BJ (cell line): ENCODE measurements around the gene ABLIM2. TPM values are rescaled to one million over a fixed set of nuclear protein-coding genes. Genes with fewer than 3 reads are reported as not detected.

ENCODE experiments used
- CTCF ChIA-PET: fragments of 350-600 bp; formaldehyde crosslinking; extraction: SDS; loops from one replicate; lab custom pipeline; 2021; ENCODE audit warnings: antibody characterized with exemption, inconsistent platforms; lab: Yijun Ruan, JAX
- POLR2A ChIA-PET: fragments of 300-600 bp; sonication (Branson Sonifier 250); formaldehyde crosslinking; extraction: SDS; loops from one replicate; lab custom pipeline; 2021; ENCODE audit warnings: antibody characterized with exemption; lab: Charles Lee
- DNase-seq: peaks from one replicate; pipeline ENCODE4 v3.0.0-alpha.2; 2011; ENCODE audit warnings: low read depth
- H3K27me3 ChIP-seq: 2 replicates; pipeline ENCODE4 v1.6.0; 2011; ENCODE audit warnings: low read length; ENCODE audit not compliant: control insufficient read depth, insufficient read depth
- H3K36me3 ChIP-seq: 2 replicates; pipeline ENCODE4 v1.5.1; 2011; ENCODE audit warnings: low read length; ENCODE audit not compliant: control insufficient read depth, insufficient read depth
- H3K4me3 ChIP-seq: 2 replicates; pipeline ENCODE4 v1.5.1; 2011; ENCODE audit warnings: low read depth, mild to moderate bottlenecking, control low read depth, low read length
- polyA plus RNA-seq: library from polyadenylated mRNA; depleted of rRNA; stranded (reverse); fragments of >200 nt; gene quantifications from 2 replicates; pipeline ENCODE4 v1.2.3, GENCODE V29; 2011
- TF ChIP-seq, protein P1 (sequence below): IDR thresholded peaks from 2 replicates; pipeline ENCODE4 v1.5.1; 2011; ENCODE audit warnings: low read depth, mild to moderate bottlenecking, control low read depth, inconsistent platforms, low read length, moderate library complexity; ENCODE audit not compliant: insufficient read depth

ABLIM2 gene
- polyA plus RNA-seq, 1 experiment: 0.07 TPM

DNA sequence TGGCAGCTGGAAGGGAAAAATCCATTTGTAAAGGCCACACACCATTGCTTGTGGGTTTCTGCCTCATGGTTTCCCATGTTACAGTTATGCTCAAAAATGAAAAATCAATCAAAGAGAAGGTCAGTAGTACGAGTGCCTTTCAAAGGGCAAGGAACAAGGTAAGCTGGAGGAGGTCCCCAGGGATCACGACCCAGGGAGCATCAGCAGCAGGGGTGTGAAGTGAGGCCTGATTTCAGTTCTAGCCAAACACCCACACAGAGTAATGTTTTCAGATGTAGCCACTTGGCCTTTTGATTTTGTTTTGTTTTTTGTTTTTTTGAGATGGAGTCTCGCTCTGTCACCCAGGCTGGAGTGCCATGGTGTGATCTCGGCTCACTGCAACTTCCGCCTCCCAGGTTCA, 149.5 kb downstream of the ABLIM2 start:
- TF ChIP-seq, protein P1, sequence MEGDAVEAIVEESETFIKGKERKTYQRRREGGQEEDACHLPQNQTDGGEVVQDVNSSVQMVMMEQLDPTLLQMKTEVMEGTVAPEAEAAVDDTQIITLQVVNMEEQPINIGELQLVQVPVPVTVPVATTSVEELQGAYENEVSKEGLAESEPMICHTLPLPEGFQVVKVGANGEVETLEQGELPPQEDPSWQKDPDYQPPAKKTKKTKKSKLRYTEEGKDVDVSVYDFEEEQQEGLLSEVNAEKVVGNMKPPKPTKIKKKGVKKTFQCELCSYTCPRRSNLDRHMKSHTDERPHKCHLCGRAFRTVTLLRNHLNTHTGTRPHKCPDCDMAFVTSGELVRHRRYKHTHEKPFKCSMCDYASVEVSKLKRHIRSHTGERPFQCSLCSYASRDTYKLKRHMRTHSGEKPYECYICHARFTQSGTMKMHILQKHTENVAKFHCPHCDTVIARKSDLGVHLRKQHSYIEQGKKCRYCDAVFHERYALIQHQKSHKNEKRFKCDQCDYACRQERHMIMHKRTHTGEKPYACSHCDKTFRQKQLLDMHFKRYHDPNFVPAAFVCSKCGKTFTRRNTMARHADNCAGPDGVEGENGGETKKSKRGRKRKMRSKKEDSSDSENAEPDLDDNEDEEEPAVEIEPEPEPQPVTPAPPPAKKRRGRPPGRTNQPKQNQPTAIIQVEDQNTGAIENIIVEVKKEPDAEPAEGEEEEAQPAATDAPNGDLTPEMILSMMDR: no peak
- CTCF ChIA-PET: no interaction called here

DNA sequence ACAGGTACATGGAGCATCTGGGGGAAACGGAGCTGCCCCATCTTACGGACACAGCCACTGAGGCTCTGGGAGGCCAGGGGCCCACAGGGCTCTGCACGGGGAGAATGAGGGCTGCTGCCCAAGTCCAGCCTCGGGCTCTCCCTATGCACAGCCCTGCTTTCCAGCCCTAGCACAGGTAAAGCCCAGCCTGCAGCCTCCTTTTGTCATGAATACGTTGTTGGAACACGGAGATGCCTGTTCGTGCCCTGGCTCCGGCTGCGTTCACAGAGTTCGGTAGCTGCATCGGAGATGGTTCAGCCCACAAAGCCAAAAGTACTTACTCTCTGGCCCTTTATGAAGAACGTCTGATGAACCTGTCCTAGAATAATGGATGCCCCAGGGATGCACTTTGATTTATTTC, 150.2 kb downstream of the ABLIM2 start:
- ChIA-PET POLR2A (no interaction called here), CTCF (no interaction called here)

More for the DNA sequence above, 149.5 kb downstream of the ABLIM2 start:
- peaks cover 23% of the 10 kb centered on the region for H3K27me3 ChIP-seq
- no peaks in the 10 kb centered on the region for H3K36me3 ChIP-seq
- POLR2A ChIA-PET: no interaction called here
- no peak for DNase-seq
- no peak overlapping the region for H3K4me3 ChIP-seq

DNA sequence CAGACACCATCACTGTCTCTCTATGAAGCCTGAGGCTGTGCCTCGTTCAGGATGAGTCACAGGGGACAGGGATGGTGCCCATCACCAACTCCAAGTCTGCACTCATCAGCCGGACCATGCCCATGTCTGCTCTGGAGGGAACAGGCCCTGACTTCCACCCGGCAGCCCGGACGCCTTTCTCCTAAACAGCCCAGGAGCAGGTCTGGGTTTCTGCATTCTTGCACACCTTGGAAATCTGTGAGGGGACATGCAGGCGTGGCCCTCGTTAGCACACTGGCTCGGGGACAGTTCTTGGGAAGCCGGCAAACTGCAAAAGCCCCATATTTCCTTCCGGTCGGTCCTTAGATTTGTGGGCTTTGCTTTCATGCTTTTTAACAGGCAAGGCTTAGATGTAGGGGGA, 151.0 kb downstream of the ABLIM2 start:
- POLR2A ChIA-PET: no interaction called here
- no peak overlapping the region for H3K4me3 ChIP-seq
- H3K27me3 ChIP-seq: peaks cover 25% of the 10 kb centered on the region
- TF ChIP-seq, protein P1: no peak
- CTCF ChIA-PET: no interaction called here
- no peak for DNase-seq
- H3K36me3 ChIP-seq: no peaks in the 10 kb centered on the region

More for the DNA sequence above, 150.2 kb downstream of the ABLIM2 start:
- TF ChIP-seq, protein P1: no peak
- no peak overlapping the region for H3K4me3 ChIP-seq
- DNase-seq: no peak
- H3K36me3 ChIP-seq: no peaks in the 10 kb centered on the region
- H3K27me3 ChIP-seq: peaks cover 20% of the 10 kb centered on the region

DNA sequence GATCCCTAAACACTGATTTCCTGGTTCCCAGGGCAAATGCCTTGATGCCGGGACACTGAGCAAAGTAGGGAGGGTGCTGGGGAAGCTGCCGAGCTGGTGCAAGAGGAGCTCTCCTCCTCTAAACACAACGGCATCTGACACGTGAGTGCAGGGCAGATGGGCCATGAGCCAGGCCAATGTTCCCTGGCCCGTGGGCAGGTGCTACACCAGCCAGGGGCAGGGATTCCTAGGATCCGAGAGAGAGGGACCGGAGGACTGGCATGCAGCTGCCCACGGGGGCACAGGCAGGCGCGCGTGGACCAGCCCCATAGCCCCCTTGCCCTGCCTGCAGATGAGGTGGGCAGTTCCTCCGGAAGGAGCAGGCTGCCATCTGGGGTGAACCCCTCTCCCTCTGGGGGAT, 152.1 kb downstream of the ABLIM2 start:
- no peak for DNase-seq

DNA sequence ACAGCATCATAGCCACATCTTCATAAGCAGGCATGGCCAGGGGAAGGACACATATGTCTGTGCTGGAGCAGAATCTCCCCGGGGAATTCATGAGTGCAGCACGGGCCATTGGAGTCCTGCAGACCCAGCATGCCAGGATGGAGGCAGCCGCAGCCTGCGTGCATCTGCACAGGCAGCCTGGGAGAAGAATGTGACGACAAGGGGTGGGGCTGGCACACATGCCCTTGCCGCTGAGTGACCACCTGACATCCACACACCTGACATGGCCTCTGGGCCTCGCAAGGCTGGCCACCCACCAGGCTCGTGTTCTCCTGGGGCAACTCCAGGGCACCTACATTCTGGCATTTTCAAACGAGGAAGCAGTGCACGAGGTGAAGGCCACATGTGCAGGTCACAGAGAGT, 152.8 kb downstream of the ABLIM2 start:
- H3K36me3 ChIP-seq: no peaks in the 10 kb centered on the region
- ChIA-PET CTCF (no interaction called here), POLR2A (no interaction called here)
- TF ChIP-seq, protein P1: no peak
- peaks cover 22% of the 10 kb centered on the region for H3K27me3 ChIP-seq
- no peak for DNase-seq
- H3K4me3 ChIP-seq: no peak overlapping the region

More for the DNA sequence above, 152.1 kb downstream of the ABLIM2 start:
- TF ChIP-seq, protein P1: no peak
- Histone ChIP-seq H3K36me3 (no peaks in the 10 kb centered on the region), H3K27me3 (peaks cover 27% of the 10 kb centered on the region), H3K4me3 (no peak overlapping the region)
- CTCF ChIA-PET: no interaction called here
- POLR2A ChIA-PET: no interaction called here
